ENCODE measurements around the gene GRIK1. TPM values are rescaled to one million over a fixed set of nuclear protein-coding genes. Genes with fewer than 3 reads are reported as not detected.

The GRIK1 gene
- polyA plus RNA-seq, 1 donor (not counting 4 experiments of a cell fraction or from before 2014, with no cell fraction given): not detected

- Histone ChIP-seq H3K9me3 (ENCODE audit: control insufficient read depth, low read depth, low read length) (no peaks in the 10 kb centered on the region), H3K36me3 (ENCODE audit: control insufficient read depth in 2 of 2, extremely low read depth in 1 of 2, insufficient read depth in 2 of 2, low read length in 2 of 2) (no peaks in the 10 kb centered on the region), H3K4me2 (ENCODE audit: control insufficient read depth, extremely low read depth, insufficient read depth, low read depth, low read length) (no peak overlapping the region), H3K4me3 (ENCODE audit: control insufficient read depth in 2 of 3, extremely low read depth in 1 of 3, insufficient read depth in 2 of 3, low read depth in 1 of 3, low read length in 3 of 3) (no peak overlapping the region), H3K27ac (ENCODE audit: control insufficient read depth, insufficient read depth, low read length) (no peak overlapping the region), H3K79me2 (ENCODE audit: control insufficient read depth, insufficient read depth, low read length) (no peaks in the 10 kb centered on the region), H3K4me1 (ENCODE audit: control insufficient read depth, extremely low read depth, insufficient read depth, low read length) (no peaks in the 10 kb centered on the region), H3K9me1 (ENCODE audit: control insufficient read depth, extremely low read depth, insufficient read depth, low read length) (no peaks in the 10 kb centered on the region), H2AFZ (ENCODE audit: control insufficient read depth, low read length) (no peak overlapping the region), H3K9ac (ENCODE audit: control insufficient read depth, extremely low read depth, insufficient read depth, low read length) (no peak overlapping the region), H3K27me3 (ENCODE audit: control insufficient read depth, extremely low read depth, insufficient read depth, low read length) (no peaks in the 10 kb centered on the region), H4K20me1 (ENCODE audit: control insufficient read depth, extremely low read depth, insufficient read depth, low read length) (no peaks in the 10 kb centered on the region)
- dilution Hi-C loops (cut with MboI; ENCODE audit: extremely low pct_ligation_motif_present, low sequenced_read_pairs): no loop called here
- no peak for TF ChIP-seq EZH2 (IDR thresholded peaks at IDR 0.05; ENCODE audit: low read length)
- no peak for TF ChIP-seq CTCF (optimal IDR thresholded peaks at IDR 0.05 in 1 of 3, IDR thresholded peaks at IDR 0.05 in 1 of 3, conservative IDR thresholded peaks at IDR 0.05 in 1 of 3; ENCODE audit: extremely low read depth in 1 of 3, insufficient read depth in 2 of 3, low read length in 3 of 3)
- DNase-seq (ENCODE audit: low read depth, low spot score) (no peak), FAIRE-seq (no peak)
Measured at GRCh38 chr21:29875036-29875716, 64.6 kb downstream of the GRIK1 start.

- Histone ChIP-seq H3K27me3 (ENCODE audit: control insufficient read depth, extremely low read depth, insufficient read depth, low read length) (no peaks in the 10 kb centered on the region), H3K9me1 (ENCODE audit: control insufficient read depth, extremely low read depth, insufficient read depth, low read length) (no peaks in the 10 kb centered on the region), H3K9ac (ENCODE audit: control insufficient read depth, extremely low read depth, insufficient read depth, low read length) (no peak overlapping the region), H3K4me2 (ENCODE audit: control insufficient read depth, extremely low read depth, insufficient read depth, low read depth, low read length) (no peak overlapping the region), H2AFZ (ENCODE audit: control insufficient read depth, low read length) (no peak overlapping the region), H3K4me3 (ENCODE audit: control insufficient read depth in 2 of 3, extremely low read depth in 1 of 3, insufficient read depth in 2 of 3, low read depth in 1 of 3, low read length in 3 of 3) (no peak overlapping the region), H4K20me1 (ENCODE audit: control insufficient read depth, extremely low read depth, insufficient read depth, low read length) (no peaks in the 10 kb centered on the region), H3K9me3 (ENCODE audit: control insufficient read depth, low read depth, low read length) (no peaks in the 10 kb centered on the region), H3K27ac (ENCODE audit: control insufficient read depth, insufficient read depth, low read length) (no peak overlapping the region), H3K36me3 (ENCODE audit: control insufficient read depth in 2 of 2, extremely low read depth in 1 of 2, insufficient read depth in 2 of 2, low read length in 2 of 2) (no peaks in the 10 kb centered on the region), H3K4me1 (ENCODE audit: control insufficient read depth, extremely low read depth, insufficient read depth, low read length) (no peaks in the 10 kb centered on the region), H3K79me2 (ENCODE audit: control insufficient read depth, insufficient read depth, low read length) (no peaks in the 10 kb centered on the region)
- dilution Hi-C loops (cut with MboI; ENCODE audit: extremely low pct_ligation_motif_present, low sequenced_read_pairs): no loop called here
- no peak for TF ChIP-seq CTCF (optimal IDR thresholded peaks at IDR 0.05 in 1 of 3, IDR thresholded peaks at IDR 0.05 in 1 of 3, conservative IDR thresholded peaks at IDR 0.05 in 1 of 3; ENCODE audit: extremely low read depth in 1 of 3, insufficient read depth in 2 of 3, low read length in 3 of 3)
- no peak for TF ChIP-seq EZH2 (IDR thresholded peaks at IDR 0.05; ENCODE audit: low read length)
- DNase-seq (ENCODE audit: low read depth, low spot score) (no peak), FAIRE-seq (no peak)
Measured at GRCh38 chr21:29873908-29874307, 65.9 kb downstream of the GRIK1 start.

All from keratinocyte (primary cell).